Caki2 (cell line): ENCODE measurements around the gene RTN4RL2. TPM values are rescaled to one million over a fixed set of nuclear protein-coding genes. Genes with fewer than 3 reads are reported as not detected.

Experiments used
- DNase-seq: peaks from one replicate; pipeline ENCODE4 v3.0.0-alpha.2; 2015; ENCODE audit warnings: low read depth
- in situ Hi-C: cut with HindIII; loops from 2 replicates; pipeline ENCODE4 v1.10.0; 2016; ENCODE audit warnings: low sequenced_read_pairs, low pct_unique_long_range_greater_than_20kb, mixed read lengths
- total RNA-seq: library from RNA; depleted of rRNA; stranded (reverse); fragments of >200 nt; shearing (Covaris generic); gene quantifications from 2 replicates; pipeline ENCODE4 v1.2.3, GENCODE V29; 2014; ENCODE audit warnings: low replicate concordance

The RTN4RL2 gene
- total RNA-seq, 1 experiment from 2014 or later: not detected

- no peak for DNase-seq
- in situ Hi-C loops: no loop called here
Measured at GRCh38 chr11:57475191-57475590, 14.9 kb downstream of the RTN4RL2 start.

DNA sequence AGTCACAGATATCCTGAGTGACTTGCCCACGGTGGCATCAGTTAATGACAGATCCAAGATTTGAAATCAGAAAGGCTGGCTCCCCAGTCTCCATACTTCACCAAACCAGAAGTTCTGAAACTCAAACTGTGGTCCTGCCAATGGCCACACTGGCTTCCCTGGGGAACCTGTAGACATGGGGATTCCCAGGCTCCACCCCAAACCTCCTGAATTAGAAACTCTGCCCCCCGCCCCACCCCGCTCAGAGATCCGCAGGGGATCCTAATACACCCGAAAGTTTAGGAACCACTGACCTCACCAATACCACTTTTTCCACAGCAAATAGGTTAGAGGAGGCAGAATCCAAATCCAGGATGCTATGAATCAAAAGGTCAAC lies 15.3 kb downstream of the RTN4RL2 start:
- no peak for DNase-seq
- in situ Hi-C loops: no loop called here

DNA sequence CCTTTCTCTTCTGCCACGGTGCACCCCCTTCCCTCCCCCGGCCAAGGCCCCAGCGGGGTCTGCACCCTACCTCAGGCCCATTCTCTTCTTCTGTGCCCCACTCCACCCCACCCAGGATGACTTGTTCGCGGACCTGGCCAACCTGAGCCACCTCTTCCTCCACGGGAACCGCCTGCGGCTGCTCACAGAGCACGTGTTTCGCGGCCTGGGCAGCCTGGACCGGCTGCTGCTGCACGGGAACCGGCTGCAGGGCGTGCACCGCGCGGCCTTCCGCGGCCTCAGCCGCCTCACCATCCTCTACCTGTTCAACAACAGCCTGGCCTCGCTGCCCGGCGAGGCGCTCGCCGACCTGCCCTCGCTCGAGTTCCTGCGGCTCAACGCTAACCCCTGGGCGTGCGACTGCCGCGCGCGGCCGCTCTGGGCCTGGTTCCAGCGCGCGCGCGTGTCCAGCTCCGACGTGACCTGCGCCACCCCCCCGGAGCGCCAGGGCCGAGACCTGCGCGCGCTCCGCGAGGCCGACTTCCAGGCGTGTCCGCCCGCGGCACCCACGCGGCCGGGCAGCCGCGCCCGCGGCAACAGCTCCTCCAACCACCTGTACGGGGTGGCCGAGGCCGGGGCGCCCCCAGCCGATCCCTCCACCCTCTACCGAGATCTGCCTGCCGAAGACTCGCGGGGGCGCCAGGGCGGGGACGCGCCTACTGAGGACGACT lies 15.9 kb downstream of the RTN4RL2 start:
- DNase-seq: no peak
- in situ Hi-C loops: no loop called here

DNA sequence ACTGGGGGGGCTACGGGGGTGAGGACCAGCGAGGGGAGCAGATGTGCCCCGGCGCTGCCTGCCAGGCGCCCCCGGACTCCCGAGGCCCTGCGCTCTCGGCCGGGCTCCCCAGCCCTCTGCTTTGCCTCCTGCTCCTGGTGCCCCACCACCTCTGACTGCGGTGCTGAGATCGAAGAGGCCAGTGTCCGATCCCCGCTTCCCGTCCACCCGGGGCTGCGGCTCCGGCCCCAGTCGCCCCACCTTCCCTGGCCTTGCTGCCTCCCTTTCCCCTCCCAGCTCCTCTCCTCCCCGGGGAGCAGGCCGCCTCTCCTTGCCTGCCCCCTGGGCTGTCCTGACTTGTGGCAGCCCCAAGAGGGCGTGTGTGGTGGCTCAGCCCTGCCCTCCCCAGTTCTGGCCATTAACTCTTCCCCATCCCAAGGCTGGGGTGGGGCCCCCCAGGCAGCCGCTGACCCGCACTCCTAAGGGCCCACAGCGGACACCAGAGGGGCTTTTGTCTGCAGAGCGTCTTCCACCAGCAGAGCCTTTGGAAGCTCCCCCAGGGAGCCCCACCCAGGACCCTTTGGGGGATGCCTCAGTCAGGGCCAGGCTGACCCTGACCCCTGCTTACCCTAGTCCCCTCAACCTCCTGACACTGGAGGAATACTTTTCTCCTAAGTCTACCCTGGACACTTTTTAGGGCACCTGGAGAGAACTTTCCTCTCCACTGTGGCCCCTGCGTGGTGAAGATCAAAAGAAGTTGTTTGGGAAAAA lies 16.6 kb downstream of the RTN4RL2 start:
- DNase-seq: no peak
- in situ Hi-C loops: no loop called here

DNA sequence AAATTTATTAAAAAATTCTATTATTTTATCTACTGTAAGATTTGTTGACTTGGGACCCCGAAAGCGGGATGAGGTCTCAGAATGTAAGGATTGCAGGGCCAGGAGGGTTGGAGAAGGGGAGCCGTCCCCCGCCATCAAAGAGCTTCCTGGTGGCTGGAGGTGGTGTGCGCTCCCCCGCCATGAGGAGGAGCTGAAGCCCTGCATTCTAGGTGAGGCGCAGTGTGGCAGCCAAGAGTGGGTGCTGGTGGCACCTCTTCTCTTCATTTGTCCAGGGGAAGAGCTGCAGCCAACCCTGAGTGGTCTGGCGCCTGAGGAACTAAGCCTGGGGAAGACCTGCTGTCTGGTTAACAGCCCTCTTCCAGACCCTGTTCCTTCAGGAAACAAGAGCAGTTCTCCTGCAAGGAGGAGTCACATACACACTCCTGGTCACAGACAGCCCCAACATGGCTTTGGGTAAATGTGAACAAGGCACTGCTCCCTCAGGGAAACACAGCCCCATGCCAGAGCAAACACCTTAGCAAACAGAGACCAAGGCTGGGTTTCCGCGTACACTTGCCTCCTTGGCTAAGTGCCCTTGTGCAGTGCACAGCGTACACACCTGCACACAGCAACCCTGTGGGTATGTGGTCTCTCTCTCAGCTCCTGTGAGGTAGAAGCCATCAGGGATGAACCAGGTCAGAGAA lies 17.3 kb downstream of the RTN4RL2 start:
- in situ Hi-C loops: no loop called here
- DNase-seq: no peak

- no peak for DNase-seq
- in situ Hi-C loops: no loop called here
Measured at GRCh38 chr11:57479021-57479663, 18.8 kb downstream of the RTN4RL2 start.

- DNase-seq: no peak
- in situ Hi-C loops: no loop called here
Measured at GRCh38 chr11:57479911-57480310, 19.6 kb downstream of the RTN4RL2 start.

DNA sequence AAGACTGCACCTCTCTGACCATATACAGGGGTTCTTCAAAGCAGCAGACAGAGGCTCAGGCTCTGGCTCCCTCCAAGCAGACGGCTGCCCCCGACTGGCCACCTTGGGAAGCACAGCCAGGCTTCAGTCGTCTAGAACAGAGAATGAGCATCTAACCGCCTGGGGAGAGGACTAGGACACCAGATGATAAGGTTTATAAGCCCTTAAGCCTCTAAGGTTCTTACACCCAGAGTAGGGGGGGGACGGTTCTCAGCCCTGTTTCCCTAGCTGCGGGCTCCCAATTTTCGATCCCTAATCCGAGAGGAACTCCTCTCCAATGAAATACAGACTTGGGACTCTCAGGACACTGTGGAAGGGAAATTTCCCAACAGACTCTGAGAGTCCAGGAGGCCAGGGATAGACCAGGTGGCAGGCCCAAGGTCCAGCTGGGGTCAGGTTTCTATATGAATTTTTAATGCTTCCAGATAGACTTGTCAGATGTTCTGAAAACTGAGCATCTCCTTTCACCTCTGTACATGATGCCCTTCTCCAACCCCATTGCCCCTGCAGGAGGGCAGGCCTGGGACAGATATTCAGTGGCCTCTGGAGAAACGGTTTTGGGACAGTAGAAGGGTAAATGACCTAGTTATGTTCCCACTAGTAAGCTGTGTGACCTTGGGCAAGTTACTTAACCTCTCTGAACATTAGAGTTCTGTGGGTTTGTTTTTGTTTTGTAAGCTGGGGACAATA lies 20.2 kb downstream of the RTN4RL2 start:
- in situ Hi-C loops: no loop called here
- peak; percentile 32 for DNase-seq

DNA sequence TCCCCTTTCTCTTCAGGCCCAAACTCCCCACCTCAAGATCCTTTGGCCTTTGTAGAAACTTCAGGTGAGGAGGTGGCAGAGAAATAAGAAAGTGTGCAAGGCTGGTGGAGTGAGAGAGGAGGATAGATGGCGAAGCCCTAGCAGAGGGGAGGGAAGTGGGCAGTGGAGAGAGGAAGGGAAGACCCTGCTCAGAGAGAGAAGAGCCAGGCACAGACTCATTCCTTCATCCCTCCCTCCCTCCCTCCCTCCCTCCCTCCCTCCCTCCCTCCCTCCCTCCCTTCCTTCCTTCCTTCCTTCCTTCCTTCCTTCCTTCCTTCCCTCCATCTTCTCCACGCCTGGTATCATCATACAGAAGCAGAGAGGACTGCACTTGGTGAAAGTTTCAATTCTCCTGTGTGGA lies 21.0 kb downstream of the RTN4RL2 start:
- in situ Hi-C loops: no loop called here
- no peak for DNase-seq

- DNase-seq: no peak
- in situ Hi-C loops: no loop called here
Measured at GRCh38 chr11:57481915-57482781, 21.8 kb downstream of the RTN4RL2 start.

DNA sequence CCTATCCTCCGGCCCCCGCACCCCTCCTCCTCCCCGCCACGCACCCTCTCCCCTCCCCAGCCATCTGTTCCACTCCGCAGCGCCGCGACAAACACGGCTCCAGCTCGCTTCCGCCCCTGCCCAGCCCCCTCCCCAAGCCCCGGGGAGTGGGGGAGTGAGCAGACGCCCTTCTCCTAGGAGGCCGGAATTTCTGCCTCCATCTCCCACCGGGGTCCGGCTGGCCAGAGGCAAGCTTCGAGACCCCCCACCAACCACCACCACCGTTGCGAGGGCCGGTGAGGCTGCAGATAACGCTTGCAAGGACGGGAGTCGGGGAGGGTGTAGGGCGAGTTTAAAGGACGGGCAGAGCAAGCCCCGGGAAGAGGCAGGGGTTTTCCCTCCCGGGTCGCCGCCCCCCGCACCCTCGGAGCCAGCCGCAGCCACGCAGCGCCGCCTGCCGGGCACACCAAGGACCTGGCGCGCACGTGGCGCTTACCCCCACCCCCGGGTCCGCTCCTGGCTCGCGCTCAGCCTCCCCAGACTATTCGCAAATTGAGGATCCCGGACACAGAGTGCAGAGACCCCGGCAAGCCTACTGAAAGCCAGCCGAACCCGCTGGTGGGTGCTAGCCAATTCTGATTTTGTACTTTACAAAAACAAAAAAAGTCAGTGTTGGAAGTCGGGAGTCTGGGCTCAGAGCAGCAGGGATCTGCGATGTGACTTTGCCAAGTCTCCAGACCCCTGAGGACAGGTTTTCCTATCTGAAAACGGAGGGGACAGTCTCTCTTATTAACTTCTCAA lies 22.6 kb downstream of the RTN4RL2 start:
- in situ Hi-C loops: no loop called here
- DNase-seq: no peak

DNA sequence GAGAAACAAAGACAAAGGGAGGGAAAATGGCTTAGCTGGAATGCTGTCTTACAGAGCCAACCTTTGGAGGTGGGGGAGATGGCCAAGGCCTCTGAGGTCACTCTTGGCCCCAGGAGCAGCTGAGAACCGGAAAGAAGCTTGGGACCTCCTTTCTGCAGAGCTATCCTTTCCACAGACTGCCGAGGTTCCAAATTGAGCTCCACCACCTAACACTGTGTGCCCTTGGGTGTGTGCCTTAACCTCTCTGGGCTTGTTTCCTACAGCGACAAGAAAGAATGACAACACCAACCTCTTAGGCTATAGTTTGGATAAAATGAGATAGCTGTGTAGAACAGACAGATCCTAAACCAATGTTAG lies 23.2 kb downstream of the RTN4RL2 start:
- no peak for DNase-seq
- in situ Hi-C loops: no loop called here

- in situ Hi-C loops: no loop called here
- no peak for DNase-seq
Measured at GRCh38 chr11:57484141-57484710, 23.9 kb downstream of the RTN4RL2 start.

DNA sequence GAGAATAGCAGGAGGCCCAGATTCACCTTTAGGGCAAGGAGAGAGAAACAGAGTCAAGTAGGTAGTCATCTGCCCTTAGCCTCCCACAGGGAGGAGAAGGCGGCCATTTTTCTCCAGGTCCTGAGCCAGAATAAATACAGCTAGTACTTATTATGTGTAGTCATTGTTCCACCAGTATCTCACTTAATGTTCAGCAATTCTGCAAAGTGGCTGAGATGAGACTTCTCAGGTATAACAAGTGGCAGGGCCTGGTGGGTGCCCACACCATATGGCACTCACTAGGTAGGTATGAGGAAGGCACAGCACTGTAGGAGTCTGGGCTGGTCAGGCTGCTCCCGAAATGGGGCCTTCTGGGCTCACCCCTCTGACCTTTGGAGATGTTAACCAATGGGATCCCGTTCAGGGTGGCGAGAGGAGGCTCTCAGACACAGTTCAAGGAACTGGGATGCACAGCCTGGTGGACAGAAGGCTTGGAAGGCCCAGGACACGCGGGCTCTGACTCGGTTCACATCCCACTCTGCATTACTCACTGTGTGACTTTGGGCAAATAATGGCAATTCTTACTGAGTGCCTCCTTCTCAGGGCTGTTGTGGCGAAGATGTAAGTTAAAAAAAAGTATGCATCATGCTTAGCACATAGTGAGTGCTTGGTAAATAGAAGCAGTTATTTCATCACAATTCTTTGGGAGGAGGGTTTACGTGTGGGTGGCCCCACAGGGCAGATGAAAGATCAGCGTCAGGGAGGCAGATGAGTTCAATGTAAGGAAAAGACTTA lies 25.1 kb downstream of the RTN4RL2 start:
- in situ Hi-C loops: no loop called here
- no peak for DNase-seq

GRCh38 chr11:57487021-57487778 lies 26.9 kb downstream of the RTN4RL2 start:
- no peak for DNase-seq
- in situ Hi-C loops: no loop called here
